ENCODE results near the gene LEKR1. TPM values are rescaled to one million over a fixed set of nuclear protein-coding genes. Genes with fewer than 3 reads are reported as not detected.

The LEKR1 gene
- total and polyA plus RNA-seq, 8 donors: 0.76 to 3.8 (median 2.1) TPM

GRCh38 chr3:156812521-156813335 lies 13.4 kb upstream of the LEKR1 start:
- H3K27me3 ChIP-seq: peaks cover 0 to 10% of the 10 kb centered on the region in 2 donors

DNA sequence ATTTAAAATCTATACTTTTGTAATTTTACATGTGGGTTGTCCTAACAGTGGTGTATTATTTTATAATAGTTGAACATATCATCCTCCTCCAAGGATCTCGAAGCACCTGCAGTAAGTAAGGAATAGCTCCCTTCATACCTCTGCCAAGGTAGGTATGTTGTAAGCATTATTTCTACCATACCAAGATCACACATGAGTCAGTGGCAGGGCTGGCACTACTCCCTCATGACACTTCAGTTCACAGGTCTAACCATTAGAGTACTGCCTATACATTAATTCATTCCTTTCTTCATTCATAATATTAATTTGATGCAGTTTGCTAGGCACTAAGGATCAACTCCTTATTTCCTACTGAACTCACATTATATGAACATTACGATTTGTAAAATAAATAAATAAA lies 11.9 kb upstream of the LEKR1 start:
- no peaks in the 10 kb centered on the region for H3K9me3 ChIP-seq
- H3K36me3 ChIP-seq: no peaks in the 10 kb centered on the region
- H3K27ac ChIP-seq: no peak overlapping the region
- TF ChIP-seq, protein P1, sequence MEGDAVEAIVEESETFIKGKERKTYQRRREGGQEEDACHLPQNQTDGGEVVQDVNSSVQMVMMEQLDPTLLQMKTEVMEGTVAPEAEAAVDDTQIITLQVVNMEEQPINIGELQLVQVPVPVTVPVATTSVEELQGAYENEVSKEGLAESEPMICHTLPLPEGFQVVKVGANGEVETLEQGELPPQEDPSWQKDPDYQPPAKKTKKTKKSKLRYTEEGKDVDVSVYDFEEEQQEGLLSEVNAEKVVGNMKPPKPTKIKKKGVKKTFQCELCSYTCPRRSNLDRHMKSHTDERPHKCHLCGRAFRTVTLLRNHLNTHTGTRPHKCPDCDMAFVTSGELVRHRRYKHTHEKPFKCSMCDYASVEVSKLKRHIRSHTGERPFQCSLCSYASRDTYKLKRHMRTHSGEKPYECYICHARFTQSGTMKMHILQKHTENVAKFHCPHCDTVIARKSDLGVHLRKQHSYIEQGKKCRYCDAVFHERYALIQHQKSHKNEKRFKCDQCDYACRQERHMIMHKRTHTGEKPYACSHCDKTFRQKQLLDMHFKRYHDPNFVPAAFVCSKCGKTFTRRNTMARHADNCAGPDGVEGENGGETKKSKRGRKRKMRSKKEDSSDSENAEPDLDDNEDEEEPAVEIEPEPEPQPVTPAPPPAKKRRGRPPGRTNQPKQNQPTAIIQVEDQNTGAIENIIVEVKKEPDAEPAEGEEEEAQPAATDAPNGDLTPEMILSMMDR (IDR thresholded peaks at IDR 0.05): no peak
- ATAC-seq (no peak), DNase-seq (no peak)
- peaks cover 7 to 15% of the 10 kb centered on the region in 2 donors for H3K4me1 ChIP-seq
- peaks cover 0 to 10% of the 10 kb centered on the region in 2 donors for H3K27me3 ChIP-seq
- H3K4me3 ChIP-seq: no peak overlapping the region
- intact Hi-C loops (cut with DNase I): no loop called here

More at GRCh38 chr3:156812521-156813335, 13.4 kb upstream of the LEKR1 start:
- Histone ChIP-seq H3K4me3 (no peak overlapping the region), H3K36me3 (no peaks in the 10 kb centered on the region), H3K27ac (no peak overlapping the region), H3K9me3 (no peaks in the 10 kb centered on the region), H3K4me1 (peaks cover 2 to 13% of the 10 kb centered on the region in 2 donors)
- intact Hi-C loops (cut with DNase I): no loop called here
- peak; percentile 21 for ATAC-seq
- DNase-seq: no peak
- TF ChIP-seq, protein P1 (IDR thresholded peaks at IDR 0.05): no peak

- TF ChIP-seq, protein P1 (IDR thresholded peaks at IDR 0.05): no peak
- Histone ChIP-seq H3K27me3 (peaks cover 0 to 10% of the 10 kb centered on the region in 2 donors), H3K4me3 (peak overlapping the region; percentile 61 to 77), H3K36me3 (no peaks in the 10 kb centered on the region), H3K9me3 (no peaks in the 10 kb centered on the region), H3K4me1 (peaks cover 10 to 15% of the 10 kb centered on the region in 2 donors), H3K27ac (peak overlapping the region; percentile 76 to 89)
- intact Hi-C loops (cut with DNase I): no loop called here
- ATAC-seq (peak; percentile 68), DNase-seq (peak in 3 of 4 donors; percentile 40 to 83 (median 47))
Measured at GRCh38 chr3:156816091-156816793, 9.9 kb upstream of the LEKR1 start.

DNA sequence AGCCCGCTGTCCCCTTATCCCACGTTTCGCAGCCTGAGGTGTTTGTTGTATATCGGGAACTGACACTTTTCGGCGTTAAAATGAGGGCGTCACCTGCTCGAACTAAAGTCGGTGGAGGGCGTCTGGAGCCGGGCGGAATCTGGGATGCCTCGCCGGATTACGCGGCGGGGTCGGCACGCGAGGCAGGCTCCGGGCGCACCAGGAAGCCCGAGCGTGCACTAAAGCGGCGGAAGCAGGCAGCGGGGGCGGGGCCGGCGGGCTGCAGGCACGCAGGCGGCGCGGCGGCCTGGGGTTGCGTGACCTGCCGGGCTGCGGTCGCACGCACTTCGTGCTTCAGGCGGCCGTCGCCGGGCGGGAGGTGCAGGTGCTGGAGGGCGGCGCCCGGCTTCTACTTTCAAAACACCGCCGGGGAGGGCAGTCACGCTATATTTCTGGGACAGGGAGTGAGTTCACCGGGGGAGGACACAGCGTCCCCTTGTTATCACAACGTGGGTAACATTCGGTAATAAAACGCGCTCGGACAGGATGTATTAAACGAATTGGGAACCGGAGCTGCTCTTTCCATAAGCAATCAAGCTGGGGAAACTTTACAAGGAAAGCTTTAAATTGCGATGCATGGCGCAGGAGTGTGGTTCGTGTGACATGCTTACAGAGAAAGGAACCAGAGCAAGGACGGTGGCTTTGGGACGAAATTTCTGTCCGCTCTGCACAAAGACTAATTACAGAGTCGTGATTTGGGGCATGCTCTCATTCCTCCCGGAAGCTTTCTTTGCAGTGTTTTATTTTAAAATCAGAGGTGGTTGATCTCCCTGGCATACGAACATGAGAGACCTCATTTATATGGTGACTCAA lies 9.1 kb upstream of the LEKR1 start:
- intact Hi-C loops (cut with DNase I): no loop called here
- peak; percentile 93 for ATAC-seq

More for the DNA sequence above, 9.1 kb upstream of the LEKR1 start:
- Histone ChIP-seq H3K4me3 (peak overlapping the region; percentile 61 to 77), H3K27ac (peak overlapping the region; percentile 76 to 89), H3K36me3 (no peaks in the 10 kb centered on the region), H3K27me3 (peaks cover 0 to 10% of the 10 kb centered on the region in 2 donors), H3K9me3 (no peaks in the 10 kb centered on the region), H3K4me1 (peaks cover 10 to 15% of the 10 kb centered on the region in 2 donors)
- peak; percentile 73 to 99 (median 82) for DNase-seq
- TF ChIP-seq, protein P1 (IDR thresholded peaks at IDR 0.05): no peak

All from left lung (tissue), 10 donors.